ENCODE data around the gene TBC1D21.
A peak's percentile ranks its signal among the peaks of the same experiment; 100 is the strongest.

TBC1D21 gene

DNA sequence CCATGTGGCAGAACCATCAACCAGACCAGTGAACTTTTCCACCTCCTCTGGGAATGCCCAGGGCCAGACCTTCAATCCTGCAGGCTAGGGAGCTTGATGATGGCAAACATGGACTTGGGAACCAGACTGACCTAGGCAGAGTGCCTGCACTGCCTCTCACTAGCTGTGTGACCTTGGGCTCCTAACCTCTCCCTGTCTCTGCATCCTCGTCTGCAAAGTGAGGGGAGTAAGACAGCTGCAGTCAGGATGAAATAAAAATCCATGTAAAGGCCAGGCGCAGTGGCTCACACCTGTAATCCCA, 35.4 kb downstream of the TBC1D21 start:
- no peak for DNase-seq (ENCODE audit: low spot score)

- no peak for DNase-seq (ENCODE audit: low spot score)
These were observed 36.3 kb downstream of the TBC1D21 start for GRCh38 chr15:73909651-73910050.

DNA sequence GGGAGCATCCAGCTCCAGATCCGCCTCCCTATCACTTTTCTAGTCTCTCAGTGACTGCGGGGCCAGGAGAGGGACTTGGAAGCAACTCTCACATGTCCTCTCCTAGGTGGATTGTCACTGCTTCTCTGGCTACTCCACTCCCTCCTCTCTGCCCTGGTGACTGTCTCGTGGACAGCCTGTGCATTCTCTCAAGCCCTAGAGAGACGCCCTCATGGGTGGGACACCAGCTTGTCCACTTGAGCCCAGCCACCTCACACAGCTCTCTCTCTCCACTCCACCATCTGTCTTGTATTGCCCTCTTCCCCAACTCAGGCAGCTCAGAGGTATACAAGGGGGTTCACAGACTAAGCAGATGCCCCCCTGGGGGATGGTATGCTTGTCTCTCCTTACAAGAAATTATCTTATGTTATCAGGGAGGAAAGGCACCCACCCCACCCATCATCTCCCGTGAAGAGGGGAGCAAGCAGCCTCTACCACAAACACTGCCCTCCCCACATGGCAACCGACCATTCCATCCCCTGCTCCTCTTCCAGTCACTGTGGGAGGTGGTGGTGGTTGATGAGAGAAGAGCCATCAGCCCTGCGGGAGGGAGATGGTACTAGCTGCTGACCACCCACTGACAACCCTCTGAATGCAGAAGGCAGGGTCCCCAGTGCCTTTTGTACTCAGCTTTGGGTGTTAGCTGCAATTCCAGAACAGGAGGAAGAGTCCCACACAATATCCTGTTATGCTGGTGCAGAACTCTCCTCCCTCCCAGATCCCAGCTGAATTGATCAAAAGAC, 37.3 kb downstream of the TBC1D21 start:
- DNase-seq (ENCODE audit: low spot score) = no peak

DNA sequence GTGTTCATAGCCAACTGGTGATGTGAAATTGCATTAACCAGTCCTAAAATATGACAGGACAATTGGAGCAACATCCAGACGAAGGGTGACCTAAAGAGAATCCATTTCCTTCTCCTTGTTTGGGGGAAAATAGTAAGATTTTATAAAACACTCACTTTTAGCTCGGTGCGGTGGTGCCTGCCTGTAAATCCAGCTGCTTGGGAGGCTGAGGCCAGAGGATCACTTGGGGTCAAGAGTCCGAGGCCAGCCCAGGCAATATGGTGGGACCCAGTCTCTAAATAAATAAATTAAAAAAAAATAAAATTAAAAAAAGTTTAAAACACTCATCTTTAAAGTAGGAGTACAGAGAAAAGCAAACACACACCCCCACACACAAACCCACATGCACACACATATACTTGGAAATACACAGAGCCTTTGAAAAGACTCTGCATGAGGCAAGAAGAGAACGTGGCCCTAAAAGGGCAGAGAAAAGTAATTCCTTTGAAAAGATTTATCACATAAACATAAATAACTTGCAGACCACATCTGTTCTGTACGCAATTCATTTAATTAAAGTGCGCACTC, 38.7 kb downstream of the TBC1D21 start:
- DNase-seq (ENCODE audit: low spot score) = no peak

- no peak for DNase-seq (ENCODE audit: low spot score)
These were observed 40.8 kb downstream of the TBC1D21 start for GRCh38 chr15:73914145-73914544.

- DNase-seq (ENCODE audit: low spot score) = no peak
These were observed 41.7 kb downstream of the TBC1D21 start for GRCh38 chr15:73915082-73915481.

DNA sequence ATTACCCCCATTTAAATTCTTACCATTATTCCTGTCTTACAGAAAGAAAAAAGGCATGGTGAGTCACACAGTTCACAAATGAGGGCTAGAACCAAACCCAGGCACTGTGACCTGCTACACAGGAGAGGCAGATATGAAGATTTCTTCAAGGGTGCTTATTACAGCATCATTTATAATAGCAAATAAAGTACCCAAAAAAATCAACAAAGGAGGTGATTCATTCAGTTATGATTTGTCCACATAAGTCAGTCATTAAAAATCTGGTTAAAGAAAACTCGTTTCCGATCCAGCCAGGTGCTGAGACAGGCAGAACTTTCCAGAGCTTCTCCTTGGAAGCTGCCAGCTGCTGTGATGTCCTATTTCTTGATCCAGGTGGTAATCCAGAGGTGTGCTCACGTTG, 45.4 kb downstream of the TBC1D21 start:
- DNase-seq (ENCODE audit: low spot score) = no peak

- DNase-seq (ENCODE audit: low spot score) = no peak
These were observed 46.3 kb downstream of the TBC1D21 start for GRCh38 chr15:73919706-73920105.

DNA sequence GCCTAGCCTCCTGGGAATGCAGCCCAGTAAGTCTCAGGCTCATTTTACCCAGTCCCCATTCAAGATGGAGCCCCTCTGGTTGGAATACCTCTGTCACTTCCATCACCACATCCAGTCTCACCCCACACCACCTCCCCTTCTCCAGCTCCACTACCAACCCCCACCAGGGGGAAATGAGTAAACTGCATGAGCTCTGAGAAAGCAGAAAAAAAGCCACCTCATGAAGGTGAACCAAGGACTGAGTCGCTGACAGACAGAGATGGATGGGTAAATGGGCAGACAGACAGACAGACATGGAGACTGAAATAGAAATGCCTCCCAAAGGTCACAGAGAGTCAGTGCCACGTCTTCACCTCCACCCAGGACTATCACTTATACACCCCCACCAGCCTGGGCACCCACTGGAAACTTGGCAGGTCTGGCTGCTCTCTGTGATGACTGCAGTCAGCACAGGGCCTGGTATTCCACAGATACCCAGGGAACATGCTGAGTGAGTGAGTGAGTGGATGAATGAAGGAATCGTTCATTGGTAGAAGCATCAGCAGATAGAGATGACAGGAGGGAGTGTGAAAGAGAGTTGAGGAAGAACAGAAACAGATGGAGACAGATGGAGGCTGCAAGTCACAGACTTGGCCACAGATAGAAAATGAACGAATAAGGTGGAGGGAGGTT, 48.0 kb downstream of the TBC1D21 start:
- DNase-seq (ENCODE audit: low spot score) = peak; percentile 80

GRCh38 chr15:73922186-73923151, 49.1 kb downstream of the TBC1D21 start:
- DNase-seq (ENCODE audit: low spot score) = peak; percentile 24

DNA sequence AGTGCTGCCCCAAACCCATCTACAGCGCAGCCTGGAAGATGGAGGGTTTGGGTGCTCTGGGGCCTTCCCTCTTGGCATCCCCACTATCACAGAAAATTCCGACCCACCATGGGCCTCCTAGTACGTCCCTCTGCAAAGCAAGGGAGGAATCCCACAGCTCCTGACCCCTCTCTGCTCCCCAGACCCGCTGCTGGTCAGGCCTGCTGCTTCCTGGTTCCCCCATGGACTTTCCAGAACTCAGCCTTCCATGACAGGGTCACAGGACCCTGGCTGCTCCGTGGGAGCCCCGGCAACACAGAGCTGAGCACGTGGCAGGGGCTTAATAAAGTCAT, 49.8 kb downstream of the TBC1D21 start:
- no peak for DNase-seq (ENCODE audit: low spot score)

DNA sequence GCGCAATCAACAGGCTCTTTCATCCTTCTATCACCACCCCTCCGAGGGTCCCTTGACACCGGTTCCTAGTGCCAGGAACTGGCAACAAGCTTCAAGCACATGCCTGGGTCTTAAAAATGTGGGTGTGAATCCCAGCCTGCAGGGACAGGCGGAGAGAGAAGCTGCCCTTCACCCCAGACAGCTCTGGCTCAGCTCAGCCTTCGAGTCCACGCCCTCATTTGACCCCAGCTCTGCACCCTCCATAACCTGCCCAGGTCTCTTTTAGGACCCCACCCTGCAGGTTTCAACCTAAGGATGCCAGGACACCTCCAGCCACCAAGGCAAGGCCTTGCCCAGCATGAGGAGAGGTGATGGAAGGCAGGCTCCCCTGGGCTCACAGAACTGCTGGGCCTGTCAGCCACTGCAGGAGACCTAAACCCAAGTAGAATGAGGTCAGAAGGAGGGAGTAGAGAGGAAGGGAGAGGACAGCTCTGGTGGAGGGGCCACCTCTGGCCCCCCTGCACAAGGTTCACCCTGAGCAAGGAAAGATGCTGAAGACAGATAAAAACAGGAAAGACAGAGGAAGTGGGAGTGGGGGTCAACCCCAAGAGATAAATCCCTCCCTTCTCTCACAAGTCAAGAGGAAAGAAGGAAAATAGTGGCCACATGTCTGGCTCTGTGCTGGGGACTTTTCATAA, 50.3 kb downstream of the TBC1D21 start:
- no peak for DNase-seq (ENCODE audit: low spot score)

DNA sequence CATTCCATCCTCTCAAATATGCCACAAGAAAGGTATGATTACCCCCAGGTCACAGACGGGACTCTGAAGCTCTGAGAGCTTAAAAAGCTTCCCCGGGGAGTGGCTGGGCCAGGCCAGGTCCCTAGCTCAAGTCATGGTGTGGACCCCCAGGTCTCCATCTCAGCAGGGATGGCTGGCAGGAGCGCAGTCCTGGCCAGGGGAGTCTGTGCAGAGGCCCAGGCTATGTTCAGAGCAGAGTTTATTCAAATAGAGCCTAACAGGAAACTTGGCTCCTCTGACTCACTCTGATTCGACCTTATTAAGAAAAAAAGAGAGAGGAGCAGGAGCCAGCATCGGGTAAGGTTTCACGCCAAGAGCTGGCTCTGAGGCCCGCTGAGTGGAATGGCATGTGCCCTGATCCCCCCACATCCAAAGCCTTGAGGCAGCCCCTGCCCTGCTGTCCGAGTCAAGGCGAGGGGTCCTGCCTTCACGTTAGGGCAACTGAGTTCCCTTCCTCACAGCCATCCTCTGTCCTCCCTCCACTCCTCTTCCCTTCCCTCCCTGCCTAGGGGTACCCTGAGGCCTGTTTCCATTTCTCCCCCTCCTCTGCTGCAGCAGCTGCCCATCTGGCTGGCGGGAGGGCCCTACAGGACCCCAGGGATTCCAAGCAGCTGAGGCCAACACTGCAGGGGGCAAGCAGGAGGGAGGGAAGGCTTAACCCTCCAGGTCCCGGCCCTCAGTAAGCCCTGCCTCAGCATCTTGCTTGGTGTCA, 51.0 kb downstream of the TBC1D21 start:
- DNase-seq (ENCODE audit: low spot score) = peak; percentile 80

DNA sequence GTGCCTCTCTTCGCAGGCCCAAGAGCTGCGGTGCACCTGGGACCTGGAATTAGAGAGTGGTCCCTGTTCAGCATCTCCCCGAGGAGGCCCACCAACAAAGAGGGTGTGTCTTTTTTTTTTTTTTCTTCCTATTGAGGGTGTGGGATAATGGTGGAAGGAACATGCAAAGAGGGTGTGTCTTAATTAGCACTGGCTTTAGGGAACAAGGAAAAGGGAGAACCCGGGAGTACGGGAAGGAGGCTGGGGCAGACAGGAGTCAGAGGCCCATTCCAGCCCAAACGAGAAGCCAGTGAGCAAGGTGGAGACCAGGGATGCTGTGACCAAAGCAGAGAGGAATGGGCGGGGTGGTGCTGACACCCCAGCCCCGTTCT, 52.5 kb downstream of the TBC1D21 start:
- no peak for DNase-seq (ENCODE audit: low spot score)

DNA sequence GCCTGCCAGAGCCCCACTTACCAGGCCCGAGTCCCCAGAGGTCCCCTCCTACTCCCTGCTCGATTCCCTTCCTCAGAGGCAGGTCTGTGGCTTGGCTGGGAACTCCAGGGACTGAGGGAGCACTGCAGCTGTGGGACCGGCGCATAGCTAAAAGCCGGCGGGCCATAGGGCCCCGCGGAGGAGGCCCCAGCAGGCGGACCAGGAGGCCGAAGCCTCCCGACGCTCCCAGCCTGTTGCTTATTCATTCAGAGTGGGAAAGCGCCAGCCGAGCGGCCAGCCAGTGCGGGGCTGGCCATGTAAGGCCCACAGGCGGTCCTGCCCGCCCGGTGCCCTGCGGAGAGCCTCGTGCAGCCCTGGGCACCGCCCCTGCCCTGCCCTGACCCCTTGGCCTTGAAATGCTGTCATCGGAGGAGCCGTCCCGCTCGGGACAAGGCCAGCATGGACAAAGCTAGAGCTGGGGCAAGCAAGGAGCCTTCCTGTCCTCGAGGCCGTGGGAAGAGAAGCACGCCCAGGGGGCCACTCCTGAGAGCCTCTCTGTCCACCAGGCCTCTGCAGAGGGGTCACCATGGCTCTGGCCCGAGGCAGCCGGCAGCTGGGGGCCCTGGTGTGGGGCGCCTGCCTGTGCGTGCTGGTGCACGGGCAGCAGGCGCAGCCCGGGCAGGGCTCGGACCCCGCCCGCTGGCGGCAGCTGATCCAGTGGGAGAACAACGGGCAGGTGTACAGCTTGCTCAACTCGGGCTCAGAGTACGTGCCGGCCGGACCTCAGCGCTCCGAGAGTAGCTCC, 53.0 kb downstream of the TBC1D21 start, which contains the start of gene LOXL1:
LOXL1 (plus strand) TSS at position 244 of the 784 bp plus-strand sequence; CDS start at position 566, 322 bp downstream.
- peak; percentile 88 for DNase-seq (ENCODE audit: low spot score)

- peak; percentile 70 for DNase-seq (ENCODE audit: low spot score)
These were observed 53.7 kb downstream of the TBC1D21 start for GRCh38 chr15:73927003-73927475.

DNA sequence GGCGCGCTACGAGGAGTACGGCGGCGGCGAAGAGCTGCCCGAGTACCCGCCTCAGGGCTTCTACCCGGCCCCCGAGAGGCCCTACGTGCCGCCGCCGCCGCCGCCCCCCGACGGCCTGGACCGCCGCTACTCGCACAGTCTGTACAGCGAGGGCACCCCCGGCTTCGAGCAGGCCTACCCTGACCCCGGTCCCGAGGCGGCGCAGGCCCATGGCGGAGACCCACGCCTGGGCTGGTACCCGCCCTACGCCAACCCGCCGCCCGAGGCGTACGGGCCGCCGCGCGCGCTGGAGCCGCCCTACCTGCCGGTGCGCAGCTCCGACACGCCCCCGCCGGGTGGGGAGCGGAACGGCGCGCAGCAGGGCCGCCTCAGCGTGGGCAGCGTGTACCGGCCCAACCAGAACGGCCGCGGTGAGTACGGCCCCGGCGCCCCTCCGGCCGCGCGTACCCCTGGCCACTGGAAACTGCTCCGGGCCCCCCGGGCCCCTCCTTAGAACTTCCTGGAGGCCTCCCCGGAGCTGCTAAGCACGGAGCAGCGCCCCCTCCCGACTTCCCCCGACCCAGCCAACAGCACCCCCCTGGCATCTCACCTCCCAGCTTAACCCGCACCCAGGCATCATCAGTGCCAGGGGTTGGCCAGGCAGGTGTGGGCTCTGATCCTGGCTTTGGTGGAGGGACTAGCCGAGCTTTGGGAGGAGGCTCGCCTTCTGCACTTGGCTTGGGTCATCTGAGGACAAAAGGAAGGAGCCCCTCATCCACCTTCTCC, 54.3 kb downstream of the TBC1D21 start:
- peak; percentile 76 for DNase-seq (ENCODE audit: low spot score)

DNA sequence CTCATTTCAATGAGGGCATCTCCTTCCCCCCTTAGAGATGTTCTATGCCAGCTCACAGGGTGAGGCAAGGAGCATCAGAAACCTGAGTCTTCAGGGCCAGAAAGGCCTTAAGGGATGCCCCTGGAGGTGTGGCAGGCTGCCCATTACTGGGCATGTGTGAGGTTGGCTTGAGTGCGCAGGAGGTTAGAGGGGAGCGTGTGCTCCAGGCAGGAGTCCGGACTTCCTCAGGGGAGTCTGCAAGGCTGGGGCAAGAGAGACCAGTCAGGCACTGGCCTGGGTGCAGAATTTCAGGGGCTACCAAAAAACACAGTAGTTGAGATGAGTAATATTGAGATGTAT, 54.8 kb downstream of the TBC1D21 start:
- DNase-seq (ENCODE audit: low spot score) = peak; percentile 56

GRCh38 chr15:73928971-73929627, 55.7 kb downstream of the TBC1D21 start:
- no peak for DNase-seq (ENCODE audit: low spot score)

All from kidney tubule cell (primary cell).